Left ventricle myocardium inferior (tissue), 1 donor: ENCODE measurements around the gene TDO2. TPM values are rescaled to one million over a fixed set of nuclear protein-coding genes. Genes with fewer than 3 reads are reported as not detected.
"Not testable (repeated sequence)": the region's sequence is repeated elsewhere in the genome, so short reads cannot be mapped to it uniquely, and the experiment has no call there.

Source experiments
- DNase-seq: peaks from one replicate; pipeline ENCODE4 v3.0.0-alpha.2; 2020
- H3K27ac ChIP-seq: fragments of 200-600 bp; replicated peaks from 2 replicates; pipeline ENCODE4 v1.8.0; 2021
- H3K27me3 ChIP-seq: fragments of 200-600 bp; 2 replicates; pipeline ENCODE4 v1.8.0; 2021; ENCODE audit warnings: low read depth
- H3K36me3 ChIP-seq: fragments of 200-600 bp; 2 replicates; pipeline ENCODE4 v1.8.0; 2021
- H3K4me1 ChIP-seq: fragments of 200-600 bp; 2 replicates; pipeline ENCODE4 v1.8.0; 2021
- H3K4me3 ChIP-seq: fragments of 200-600 bp; 2 replicates; pipeline ENCODE4 v1.8.0; 2021; ENCODE audit warnings: mild to moderate bottlenecking, moderate library complexity
- H3K9me3 ChIP-seq: fragments of 200-600 bp; replicated peaks from 2 replicates; pipeline ENCODE4 v1.8.0; 2021
- CTCF ChIP-seq: fragments of 200-600 bp; IDR thresholded peaks from 2 replicates; pipeline ENCODE4 v1.8.0; 2021; ENCODE audit warnings: antibody characterized with exemption, mild to moderate bottlenecking, borderline replicate concordance
- intact Hi-C: fragments of 100-400 bp; cut with micrococcal nuclease; formaldehyde crosslinking; loops from one replicate; pipeline ENCODE4 v1.11.0; 2022
- total RNA-seq: library from RNA; stranded (reverse); fragmentation: NEBNext Ultra II Directional; extraction: Animal tissue kit (Norgen Biotek cat#: 25700); gene quantifications from one replicate; pipeline ENCODE4 v1.2.1, GENCODE V29; 2021
- donor health status: DM: no; HTN: yes; CAD: no; lungs with severe emphysema.

Gene TDO2
- total RNA-seq, 1 donor from 2014 or later = not detected

DNA sequence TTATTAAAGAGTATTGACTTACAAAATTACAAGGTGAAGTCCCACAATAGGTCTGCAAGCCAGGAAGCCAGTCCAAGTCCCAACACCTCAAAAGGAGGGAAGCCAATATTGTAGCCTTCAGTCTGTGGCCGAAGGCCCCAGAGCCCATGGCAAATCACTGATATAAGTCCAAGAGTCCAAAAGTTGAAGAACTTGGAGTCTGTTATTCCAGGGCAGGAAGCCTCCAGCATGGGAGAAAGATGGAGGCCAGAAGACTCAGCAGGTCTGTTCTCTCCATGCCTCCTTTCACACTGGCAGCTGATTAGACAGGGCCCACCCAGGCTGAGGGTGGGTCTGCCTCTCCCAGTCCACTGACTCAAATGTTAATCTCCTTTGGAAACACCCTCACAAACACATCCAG, 18.1 kb downstream of the TDO2 start:
- Histone ChIP-seq H3K4me1 (no peaks in the 10 kb centered on the region), H3K9me3 (no peaks in the 10 kb centered on the region), H3K36me3 (peaks cover 14% of the 10 kb centered on the region), H3K27ac (no peak overlapping the region), H3K27me3 (no peaks in the 10 kb centered on the region), H3K4me3 (no peak overlapping the region)
- no peak for TF ChIP-seq CTCF
- no peak for DNase-seq
- intact Hi-C loops = no loop called here

DNA sequence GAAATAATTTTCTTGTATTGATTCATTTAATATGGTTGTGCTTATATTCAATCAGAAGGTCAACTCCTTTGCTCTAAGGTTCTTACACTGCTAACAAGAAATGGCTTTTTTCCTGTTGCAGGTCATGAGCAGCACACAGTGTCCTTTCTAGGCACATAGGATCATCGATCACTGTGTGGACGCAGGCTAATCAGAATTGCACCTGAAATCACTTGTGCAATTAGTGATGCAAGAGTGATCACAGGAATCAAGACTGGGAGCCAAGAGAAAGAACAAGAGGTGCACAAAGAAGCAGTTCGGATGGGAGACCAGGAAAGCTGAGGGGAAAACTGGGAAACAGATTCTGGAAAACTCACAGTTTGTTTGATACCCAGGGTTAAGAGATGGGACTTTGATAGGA, 21.1 kb downstream of the TDO2 start:
- Histone ChIP-seq H3K27ac (no peak overlapping the region), H3K27me3 (no peaks in the 10 kb centered on the region), H3K4me3 (no peak overlapping the region), H3K9me3 (no peaks in the 10 kb centered on the region), H3K36me3 (peaks cover 38% of the 10 kb centered on the region), H3K4me1 (no peaks in the 10 kb centered on the region)
- DNase-seq = no peak
- intact Hi-C loops = no loop called here
- TF ChIP-seq CTCF = no peak

DNA sequence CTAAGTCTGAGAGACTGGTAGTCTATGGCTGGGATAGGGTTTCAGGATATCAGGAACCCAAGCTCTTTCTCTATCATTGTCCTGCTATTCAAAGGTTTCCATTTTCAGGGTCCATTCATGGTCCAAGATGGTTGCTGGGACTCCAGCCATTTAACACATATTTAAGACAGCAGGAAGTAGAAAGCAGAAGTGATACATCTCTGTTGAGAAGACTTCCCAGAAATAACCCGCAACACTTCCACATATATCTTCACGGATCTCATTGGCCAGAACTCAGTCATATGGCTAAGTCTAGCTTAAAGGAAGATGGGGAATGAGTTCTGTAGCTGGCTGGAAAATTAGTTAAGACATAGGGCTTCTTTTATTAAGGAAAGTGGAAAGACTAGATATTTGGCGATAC, 26.3 kb downstream of the TDO2 start:
- Histone ChIP-seq H3K9me3 (no peaks in the 10 kb centered on the region), H3K36me3 (peaks cover 41% of the 10 kb centered on the region), H3K27me3 (no peaks in the 10 kb centered on the region), H3K27ac (no peak overlapping the region), H3K4me3 (no peak overlapping the region), H3K4me1 (no peaks in the 10 kb centered on the region)
- intact Hi-C loops = no loop called here
- no peak for DNase-seq
- no peak for TF ChIP-seq CTCF

GRCh38 chr4:155930330-155930729, 26.8 kb downstream of the TDO2 start:
- Histone ChIP-seq H3K4me3 (no peak overlapping the region), H3K27ac (no peak overlapping the region), H3K4me1 (no peaks in the 10 kb centered on the region), H3K27me3 (no peaks in the 10 kb centered on the region), H3K9me3 (no peaks in the 10 kb centered on the region), H3K36me3 (peaks cover 38% of the 10 kb centered on the region)
- no peak for DNase-seq
- intact Hi-C loops = no loop called here
- no peak for TF ChIP-seq CTCF

DNA sequence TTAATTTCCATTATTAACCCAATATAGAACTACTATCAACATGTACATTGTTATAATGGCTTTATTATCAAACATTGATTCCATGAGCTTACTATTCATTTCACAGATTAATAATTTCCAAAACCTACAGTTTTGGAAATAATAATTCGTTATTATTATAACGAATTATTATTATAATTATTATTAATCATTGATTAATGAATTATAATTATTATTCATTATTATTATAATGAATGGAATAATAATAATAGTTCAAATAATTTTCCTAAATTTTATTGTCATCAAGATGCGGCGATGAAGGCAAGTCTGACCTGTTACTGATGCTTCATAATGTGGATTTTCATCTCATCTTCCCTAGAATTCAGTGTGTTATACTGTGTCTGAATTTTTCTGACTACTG, 28.1 kb downstream of the TDO2 start:
- H3K27ac ChIP-seq = no peak overlapping the region
- peaks cover 26% of the 10 kb centered on the region for H3K36me3 ChIP-seq
- DNase-seq = no peak
- no peaks in the 10 kb centered on the region for H3K4me1 ChIP-seq
- intact Hi-C loops = no loop called here
- no peak for TF ChIP-seq CTCF
- H3K27me3 ChIP-seq = no peaks in the 10 kb centered on the region
- H3K4me3 ChIP-seq = no peak overlapping the region
- no peaks in the 10 kb centered on the region for H3K9me3 ChIP-seq

GRCh38 chr4:155934634-155935033, 31.1 kb downstream of the TDO2 start:
- intact Hi-C loops, H3K4me1 ChIP-seq, DNase-seq, H3K27me3 ChIP-seq, H3K27ac ChIP-seq, H3K4me3 ChIP-seq, H3K9me3 ChIP-seq: not testable (repeated sequence)
- peaks cover 24% of the 10 kb centered on the region for H3K36me3 ChIP-seq
